GM19351 (cell line): ENCODE measurements around the gene ZNF276.
"Not testable (repeated sequence)": the region's sequence is repeated elsewhere in the genome, so short reads cannot be mapped to it uniquely, and the experiment has no call there.

ENCODE experiments used
- ATAC-seq: cut with Tn5 transposase; IDR thresholded peaks from one replicate; pipeline ENCODE4 v1.9.1; 2021; ENCODE audit warnings: mild to moderate bottlenecking, moderate library complexity; ENCODE audit not compliant: unreplicated experiment

Gene ZNF276

DNA sequence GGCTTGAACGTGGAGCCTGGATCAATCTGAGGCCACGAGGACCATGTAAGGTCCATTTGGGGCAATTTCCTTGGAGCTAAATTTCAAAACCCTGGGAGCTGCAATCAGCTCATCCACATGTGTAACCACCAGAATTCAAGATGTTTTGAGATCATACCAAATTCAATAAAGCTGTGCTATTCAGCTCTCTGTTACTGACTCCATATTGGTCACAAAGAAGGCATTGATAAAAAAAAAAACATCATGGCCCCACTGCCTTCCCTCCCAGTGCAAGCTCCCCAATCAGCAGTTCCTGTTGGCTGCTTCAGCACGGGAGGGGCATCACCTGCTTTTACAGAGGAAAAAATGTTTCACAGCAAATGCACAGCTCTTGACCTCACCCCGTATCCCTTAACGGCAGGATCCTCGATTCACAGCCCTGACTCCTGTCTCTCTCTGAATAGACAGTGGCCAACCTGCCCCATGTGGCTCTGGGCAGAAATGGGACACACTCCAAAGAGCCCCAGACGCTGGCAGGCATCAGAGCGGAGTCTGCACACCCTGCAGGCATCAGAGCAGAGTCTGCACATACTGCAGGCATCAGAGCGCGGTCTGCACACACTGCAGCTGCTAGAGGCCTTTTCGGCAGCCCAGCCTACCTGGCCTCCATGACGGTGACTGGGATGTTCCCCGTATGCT lies 58.0 kb downstream of the ZNF276 start:
- no peak for ATAC-seq

DNA sequence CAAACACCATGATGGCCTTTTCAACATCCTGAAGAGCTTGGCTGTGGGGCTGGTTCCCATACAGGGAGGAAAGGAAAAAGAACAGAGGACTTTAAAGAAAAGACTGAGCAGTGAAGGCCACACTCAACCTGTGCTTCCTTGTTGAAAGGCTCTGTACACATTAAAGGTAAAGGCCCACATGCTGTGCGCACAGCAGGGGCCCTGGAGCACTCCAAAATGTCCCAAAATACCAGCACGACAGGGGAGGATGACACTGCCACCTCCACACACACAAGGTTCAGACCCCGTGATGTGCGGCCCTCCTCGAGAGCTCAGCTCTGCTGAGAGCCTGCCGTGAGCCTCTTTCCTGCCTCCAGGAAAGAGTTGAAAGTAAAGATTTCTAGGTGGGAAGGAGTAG lies 58.6 kb downstream of the ZNF276 start:
- ATAC-seq = no peak

DNA sequence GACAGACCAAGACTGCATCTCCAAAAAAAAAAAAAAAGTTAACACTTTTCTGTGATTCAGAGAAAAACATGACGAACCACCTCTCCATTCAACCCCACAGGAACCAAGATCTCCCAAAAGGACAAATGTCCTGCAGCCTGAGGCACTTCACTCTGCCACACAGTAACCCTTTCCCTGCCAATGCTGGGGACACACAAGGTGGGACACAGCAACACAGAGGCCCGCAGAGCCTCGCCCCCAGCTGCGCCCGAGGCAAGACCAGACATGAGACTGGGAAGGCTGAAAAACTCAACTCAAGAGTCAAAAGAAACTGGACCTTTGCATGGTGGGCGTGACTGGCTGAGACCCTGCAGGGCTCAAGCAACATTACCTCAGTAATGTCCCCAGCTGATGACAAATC lies 61.2 kb downstream of the ZNF276 start:
- no peak for ATAC-seq

DNA sequence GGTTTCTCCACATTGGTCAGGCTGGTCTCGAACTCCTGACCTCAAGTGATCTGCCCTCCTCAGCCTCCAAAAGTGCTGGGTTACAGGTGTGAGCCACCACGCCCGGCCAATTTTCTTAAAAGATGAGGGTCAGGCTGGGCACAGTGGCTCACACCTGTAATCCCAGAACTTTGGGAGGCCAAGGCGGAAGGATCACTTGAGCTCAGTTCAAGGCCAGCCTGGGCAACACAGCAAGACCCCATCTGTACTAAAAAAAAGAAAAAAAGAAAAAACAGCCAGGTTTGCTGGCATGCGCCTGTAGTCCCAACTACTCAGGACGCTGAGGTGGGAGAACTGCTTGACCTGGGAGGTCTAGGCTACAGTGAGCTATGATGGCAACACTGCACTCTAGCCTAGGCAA lies 62.6 kb downstream of the ZNF276 start:
- ATAC-seq = not testable (repeated sequence)

DNA sequence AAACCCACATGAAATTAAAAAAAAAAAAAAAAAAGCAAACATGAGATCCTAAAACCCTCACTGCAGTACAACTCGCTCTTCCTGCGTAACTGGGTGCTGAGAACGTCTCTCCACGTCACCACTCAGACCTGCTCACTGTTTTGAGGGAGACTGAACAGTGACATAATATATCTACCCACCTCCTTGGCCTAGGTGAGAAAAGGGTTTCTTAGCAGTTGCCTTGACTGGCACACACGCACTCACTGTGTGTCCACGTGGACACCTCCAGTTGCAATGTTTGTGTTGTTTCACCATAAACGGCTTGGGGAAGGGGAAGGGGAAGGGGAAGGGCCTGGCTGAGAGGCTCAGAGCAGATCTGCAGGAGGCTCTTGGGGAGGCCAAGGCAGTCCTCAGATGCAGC lies 63.1 kb downstream of the ZNF276 start:
- no peak for ATAC-seq

DNA sequence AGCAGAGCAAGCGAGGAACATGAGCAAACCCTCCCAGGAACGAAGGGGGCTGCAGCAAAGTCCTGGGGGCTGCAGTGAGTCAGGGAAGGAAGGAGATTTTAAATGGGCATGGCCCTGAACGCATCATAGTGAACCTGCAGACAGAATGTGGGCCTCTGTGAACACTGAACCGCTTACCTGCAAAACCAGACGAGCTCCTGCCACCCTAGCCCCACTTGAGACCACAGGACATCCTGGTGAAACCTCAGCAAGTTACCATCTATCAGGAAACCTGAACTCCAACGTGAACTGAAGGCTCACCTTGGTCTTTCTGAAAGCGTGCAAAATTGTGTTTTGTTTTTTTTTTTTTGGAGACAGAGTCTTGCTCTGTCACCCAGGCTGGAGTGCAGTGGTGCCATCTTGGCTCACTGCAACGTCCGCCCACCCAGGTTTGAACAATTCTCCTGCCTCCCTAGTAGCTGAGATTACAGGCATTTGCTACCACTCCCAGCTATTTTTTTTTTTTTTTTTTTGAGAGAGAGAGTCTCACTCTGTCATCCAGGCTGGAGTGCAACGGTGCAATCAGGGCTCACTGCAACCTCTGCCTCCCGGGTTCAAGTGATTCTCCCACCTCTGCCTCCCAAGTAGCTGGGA lies 64.3 kb downstream of the ZNF276 start:
- ATAC-seq = no peak

DNA sequence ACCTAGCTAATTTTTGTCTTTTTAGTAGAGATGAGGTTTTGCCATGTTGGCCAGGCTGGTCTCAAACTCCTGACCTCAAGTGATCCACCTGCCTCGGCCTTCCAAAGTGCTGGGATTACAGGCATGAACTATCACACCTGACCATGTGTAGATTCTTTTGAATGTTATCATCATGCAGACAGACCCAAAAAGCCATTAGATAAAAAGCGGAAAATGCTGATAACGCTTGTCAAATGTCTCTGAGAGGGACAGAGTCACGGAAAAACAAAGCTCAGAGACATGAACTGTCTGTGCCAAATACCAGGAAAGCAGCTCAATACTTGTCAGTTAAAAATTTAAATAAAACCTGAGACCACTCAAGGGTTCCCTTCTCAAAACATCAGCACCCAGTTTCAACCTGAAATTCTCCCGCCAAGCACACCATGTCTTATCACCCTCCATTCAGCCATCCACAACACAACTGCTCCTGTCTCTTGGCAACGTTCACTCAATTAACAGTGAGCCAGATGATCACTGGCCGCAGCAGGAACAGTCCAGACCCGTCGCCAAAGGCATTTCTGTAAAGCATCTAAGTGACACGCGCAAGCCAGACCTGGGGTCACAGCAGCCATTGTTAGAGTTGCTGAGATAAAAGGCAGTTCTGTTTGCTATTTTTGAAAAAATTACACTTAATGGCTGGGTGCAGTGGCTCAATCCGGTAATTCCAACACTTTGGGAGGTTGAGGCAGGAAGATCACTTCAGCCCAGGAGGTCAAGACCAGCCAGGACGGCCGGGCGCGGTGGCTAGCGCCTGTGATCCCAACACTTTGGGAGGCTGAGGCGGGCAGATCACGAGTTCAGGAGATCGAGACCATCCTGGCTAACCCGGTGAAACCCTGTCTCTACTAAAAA lies 65.4 kb downstream of the ZNF276 start:
- ATAC-seq = no peak

DNA sequence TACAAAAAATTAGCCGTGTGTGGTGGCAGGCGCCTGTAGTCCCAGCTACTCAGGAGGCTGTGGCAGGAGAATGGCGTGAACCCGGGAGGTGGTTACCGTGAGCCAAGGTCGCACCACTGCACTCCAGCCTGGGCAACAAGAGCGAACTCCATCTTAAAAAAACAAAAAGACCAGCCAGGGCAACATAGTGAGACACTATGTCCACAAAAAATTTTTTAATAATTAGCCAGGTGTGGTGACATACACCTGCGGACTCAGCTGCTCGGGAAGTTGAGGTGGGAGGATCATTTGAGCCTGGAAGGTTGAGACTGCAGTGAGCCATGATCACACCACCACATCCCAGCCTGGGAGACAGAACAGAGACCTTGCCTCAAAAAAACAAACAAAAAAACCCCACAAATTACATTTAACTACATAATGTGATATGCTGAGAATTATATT lies 66.0 kb downstream of the ZNF276 start:
- no peak for ATAC-seq
